ENCODE measurements around the gene SMYD3.

DNA sequence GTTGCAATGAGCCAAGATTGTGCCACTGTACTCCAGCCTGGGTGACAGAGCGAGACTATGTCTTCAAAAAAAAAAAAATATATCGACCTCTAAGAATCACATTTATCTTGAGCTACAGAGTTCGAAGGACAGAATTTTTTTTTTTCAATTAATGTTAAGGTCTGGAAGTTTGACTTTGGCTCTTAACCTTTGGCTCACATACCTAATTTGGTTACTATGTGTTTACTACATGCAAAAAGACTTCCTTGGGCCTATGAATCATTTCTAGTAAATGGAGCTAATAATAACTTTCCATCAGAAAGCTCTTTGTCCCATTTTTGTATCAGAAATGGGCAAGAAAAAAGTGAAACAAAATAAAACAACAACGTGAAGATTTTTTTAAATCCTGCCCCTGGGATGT, 351.2 kb downstream of the SMYD3 start:
- no peak for TF ChIP-seq POLR2A (IDR thresholded peaks at IDR 0.05; ENCODE audit: low read length)
- TF ChIP-seq GATA1 (IDR thresholded peaks at IDR 0.05; ENCODE audit: low read depth, low read length) = no peak
